H9 (cell line): ENCODE results near the gene SH3BGRL3. TPM values are rescaled to one million over a fixed set of nuclear protein-coding genes. Genes with fewer than 3 reads are reported as not detected.
"Not testable (repeated sequence)": the region's sequence is repeated elsewhere in the genome, so short reads cannot be mapped to it uniquely, and the experiment has no call there.

Experiments used
- DNase-seq: peaks from one replicate; pipeline ENCODE4 v3.0.0-alpha.2; 2017
- H2AFZ ChIP-seq: one replicate; pipeline ENCODE4 v1.6.1; 2013; ENCODE audit warnings: mild to moderate bottlenecking, low read length, control low read depth, moderate library complexity
- H2AK5ac ChIP-seq: 2 replicates; pipeline ENCODE4 v1.6.1; 2013; ENCODE audit warnings: low read length, control low read depth, mixed read lengths; ENCODE audit not compliant: insufficient read length
- H2BK120ac ChIP-seq: one replicate; pipeline ENCODE4 v1.6.1; 2013; ENCODE audit warnings: low read depth, mild to moderate bottlenecking, low read length, control low read depth, inconsistent platforms; ENCODE audit not compliant: poor library complexity, severe bottlenecking
- H2BK12ac ChIP-seq: 2 replicates; pipeline ENCODE4 v1.6.1; 2013; ENCODE audit warnings: low read length, control low read depth, mixed read lengths, low read depth; ENCODE audit not compliant: insufficient read length
- H2BK15ac ChIP-seq: 2 replicates; pipeline ENCODE4 v1.6.1; 2013; ENCODE audit warnings: low read depth, low read length, control low read depth
- H2BK20ac ChIP-seq: one replicate; pipeline ENCODE4 v1.6.1; 2013; ENCODE audit warnings: low read depth, mild to moderate bottlenecking, low read length, control low read depth, inconsistent platforms; ENCODE audit not compliant: poor library complexity, severe bottlenecking
- H2BK5ac ChIP-seq: 2 replicates; pipeline ENCODE4 v1.6.1; 2013; ENCODE audit warnings: low read length, control low read depth, mixed read lengths; ENCODE audit not compliant: insufficient read length
- H3K14ac ChIP-seq: 2 replicates; pipeline ENCODE4 v1.6.1; 2013; ENCODE audit warnings: low read length, control low read depth; ENCODE audit not compliant: insufficient read depth
- H3K18ac ChIP-seq: 2 replicates; pipeline ENCODE4 v1.6.1; 2013; ENCODE audit warnings: low read depth, mild to moderate bottlenecking, mixed read lengths, low read length, control low read depth; ENCODE audit not compliant: insufficient read length
- H3K23ac ChIP-seq: 2 replicates; pipeline ENCODE4 v1.6.1; 2013; ENCODE audit warnings: low read length, control low read depth, mixed read lengths, low read depth; ENCODE audit not compliant: insufficient read length
- H3K23me2 ChIP-seq: 2 replicates; pipeline ENCODE4 v1.6.1; 2013; ENCODE audit warnings: low read depth, mild to moderate bottlenecking, mixed read lengths, low read length, control low read depth; ENCODE audit not compliant: insufficient read length, poor library complexity, severe bottlenecking
- H3K27ac ChIP-seq: 2 replicates; pipeline ENCODE4 v1.5.1; 2013; ENCODE audit warnings: low read length, control low read depth, mixed read lengths, low read depth; ENCODE audit not compliant: insufficient read length
- H3K27me3 ChIP-seq: 2 replicates; pipeline ENCODE4 v1.6.1; 2013; ENCODE audit warnings: low read length, control low read depth, inconsistent platforms; ENCODE audit not compliant: insufficient read depth
- H3K4ac ChIP-seq: 2 replicates; pipeline ENCODE4 v1.6.1; 2013; ENCODE audit warnings: low read depth, mild to moderate bottlenecking, control low read depth, inconsistent platforms, low read length, moderate library complexity
- H3K4me1 ChIP-seq: 2 replicates; pipeline ENCODE4 v1.6.1; 2013; ENCODE audit warnings: low read length, control low read depth, inconsistent platforms; ENCODE audit not compliant: insufficient read depth
- H3K4me2 ChIP-seq: 2 replicates; pipeline ENCODE4 v1.6.1; 2013; ENCODE audit warnings: low read length, control low read depth, mixed read lengths; ENCODE audit not compliant: insufficient read length, insufficient read depth
- H3K56ac ChIP-seq: 2 replicates; pipeline ENCODE4 v1.6.1; 2013; ENCODE audit warnings: low read depth, mild to moderate bottlenecking, mixed read lengths, low read length, control low read depth; ENCODE audit not compliant: insufficient read length
- H3K79me1 ChIP-seq: 2 replicates; pipeline ENCODE4 v1.6.1; 2013; ENCODE audit warnings: low read depth, mild to moderate bottlenecking, moderate library complexity, low read length, control low read depth, inconsistent platforms; ENCODE audit not compliant: insufficient read depth, poor library complexity, severe bottlenecking
- H3K79me2 ChIP-seq: 2 replicates; pipeline ENCODE4 v1.6.1; 2013; ENCODE audit warnings: low read length, control low read depth, inconsistent platforms; ENCODE audit not compliant: insufficient read depth
- H3K9ac ChIP-seq: 2 replicates; pipeline ENCODE4 v1.6.1; 2013; ENCODE audit warnings: low read length, control low read depth, mixed read lengths; ENCODE audit not compliant: insufficient read length; ENCODE audit errors: extremely low read depth
- H3K9me3 ChIP-seq: one replicate; pipeline ENCODE4 v1.6.1; 2013; ENCODE audit warnings: low read depth, low read length, inconsistent platforms; ENCODE audit not compliant: control insufficient read depth
- H3T11ph ChIP-seq: one replicate; pipeline ENCODE4 v1.6.1; 2013; ENCODE audit warnings: mild to moderate bottlenecking, low read length, control low read depth, inconsistent platforms
- H4K20me1 ChIP-seq: one replicate; pipeline ENCODE4 v1.6.1; 2013; ENCODE audit not compliant: control insufficient read depth, insufficient read length, insufficient read depth
- H4K5ac ChIP-seq: 2 replicates; pipeline ENCODE4 v1.6.1; 2013; ENCODE audit warnings: low read depth, mild to moderate bottlenecking, mixed read lengths, low read length, control low read depth; ENCODE audit not compliant: insufficient read length
- H4K8ac ChIP-seq: replicated peaks from 2 replicates; pipeline ENCODE4 v1.6.1; 2013; ENCODE audit warnings: low read length, control low read depth, mixed read lengths, low read depth; ENCODE audit not compliant: insufficient read length
- H4K91ac ChIP-seq: 2 replicates; pipeline ENCODE4 v1.6.1; 2013; ENCODE audit warnings: low read depth, mild to moderate bottlenecking, moderate library complexity, mixed read lengths, low read length, control low read depth; ENCODE audit not compliant: insufficient read length
- H3K27ac Mint-ChIP-seq, 3 experiments: 2 replicates in 2 of 3; 3 replicates in 1 of 3; pipeline ENCODE4 v1.8.0; 2020 to 2021; ENCODE audit warnings: mixed read lengths in 3 of 3, mild to moderate bottlenecking in 1 of 3, moderate library complexity in 1 of 3
- H3K27me3 Mint-ChIP-seq: 2 replicates; pipeline ENCODE4 v1.8.0; 2021; ENCODE audit warnings: low read depth, mild to moderate bottlenecking, moderate library complexity, mixed read lengths
- H3K36me3 Mint-ChIP-seq, 3 experiments: 2 replicates in 2 of 3; 3 replicates in 1 of 3; pipeline ENCODE4 v1.8.0; 2020 to 2021; ENCODE audit warnings: low read depth in 3 of 3, mixed read lengths in 3 of 3; ENCODE audit not compliant: insufficient read depth in 1 of 3
- H3K4me1 Mint-ChIP-seq, 2 experiments: 2 replicates each; pipeline ENCODE4 v1.8.0; 2020; ENCODE audit warnings: mixed read lengths in 2 of 2
- H3K4me3 Mint-ChIP-seq, 2 experiments: 2 replicates in 1 of 2; 3 replicates in 1 of 2; pipeline ENCODE4 v1.8.0; 2020 to 2021; ENCODE audit warnings: mild to moderate bottlenecking in 2 of 2, mixed read lengths in 2 of 2, moderate library complexity in 1 of 2
- H3K9me3 Mint-ChIP-seq, 2 experiments: 2 replicates in 1 of 2; 3 replicates in 1 of 2; pipeline ENCODE4 v1.8.0; 2020; ENCODE audit warnings: mild to moderate bottlenecking in 2 of 2, mixed read lengths in 2 of 2, moderate library complexity in 1 of 2
- CTCF ChIP-seq: fragments of 200-600 bp; sonication (generic); conservative IDR thresholded peaks from 3 replicates; pipeline ENCODE4 v1.8.0; 2021; ENCODE audit warnings: antibody characterized with exemption, mild to moderate bottlenecking
- WGBS: extraction: QIAGEN DNeasy Blood & Tissue Kit; methylation state at CpG from one replicate; pipeline ENCODE4 v1.1.7; 2013; ENCODE audit warnings: missing lambda C conversion rate, low lambda C conversion rate, mixed read lengths; ENCODE audit not compliant: insufficient read length; ENCODE audit errors: extremely low coverage; 5-methylcytosine and 5-hydroxymethylcytosine counted together
- long read RNA-seq: library from polyadenylated mRNA; unstranded; transcript quantifications from one replicate; pipeline ENCODE4 v2.0.0, GENCODE V29; 2020
- total RNA-seq: library from RNA; stranded (reverse); gene quantifications from 2 replicates; pipeline ENCODE4 v1.2.1, GENCODE V29; 2021

Gene SH3BGRL3
- total RNA-seq: 86.2 and 86.3 TPM in 2 replicates
- long read RNA-seq, transcript SH3BGRL3-201 (3 exons, 1,661 nt): major isoform, 70 of 75 reads
- long read RNA-seq, partial matches to known transcripts: 0 of 75 reads
- long read RNA-seq, other reads (novel, unspliced or antisense): 3 of 75 reads

- DNase-seq: peak; percentile 85
- peak within 1 kb of the TSS; percentile 44 for H3K18ac ChIP-seq
- peak; percentile 66 for TF ChIP-seq CTCF
- H3K27ac Mint-ChIP-seq: peak within 1 kb of the TSS; percentile 89 to 93 (median 92)
- peaks cover 39 to 53% (median 52%) of the 10 kb centered on the region in 3 experiments for H3K36me3 Mint-ChIP-seq
- no peak within 1 kb of the TSS for H3K23ac ChIP-seq
- no peak within 1 kb of the TSS for H2AFZ ChIP-seq
- no peak within 1 kb of the TSS for H4K8ac ChIP-seq
- no peaks in the 10 kb centered on the region for H3K79me1 ChIP-seq
- peak within 1 kb of the TSS; percentile 60 for H3K4me2 ChIP-seq
- no peak within 1 kb of the TSS for H2AK5ac ChIP-seq
- H2BK20ac ChIP-seq: no peak within 1 kb of the TSS
- no peak within 1 kb of the TSS for H2BK5ac ChIP-seq
- H3K79me2 ChIP-seq: no peaks in the 10 kb centered on the region
- H4K91ac ChIP-seq: no peak within 1 kb of the TSS
- no peak within 1 kb of the TSS for H3K56ac ChIP-seq
- H3K4me1 ChIP-seq: peaks cover 11% of the 10 kb centered on the region; the same call in 1 of the 2 replicates
- peaks cover 50 to 51% of the 10 kb centered on the region in 2 experiments for H3K4me1 Mint-ChIP-seq
- no peak within 1 kb of the TSS for H2BK120ac ChIP-seq
- H3K9me3 ChIP-seq: no peaks in the 10 kb centered on the region
- no peaks in the 10 kb centered on the region; the same call in 1 of the 2 replicates for H3K27me3 Mint-ChIP-seq
- no peaks in the 10 kb centered on the region for H3K27me3 ChIP-seq
- H2BK15ac ChIP-seq: no peak within 1 kb of the TSS
- H4K5ac ChIP-seq: no peak within 1 kb of the TSS
- peak within 1 kb of the TSS; percentile 70; the same call in 1 of the 2 replicates for H3K14ac ChIP-seq
- no peak within 1 kb of the TSS for H2BK12ac ChIP-seq
- H3T11ph ChIP-seq: no peak within 1 kb of the TSS
- H3K4ac ChIP-seq: no peak within 1 kb of the TSS
- H3K27ac ChIP-seq: no peak within 1 kb of the TSS
- peaks cover 13% of the 10 kb centered on the region for H3K23me2 ChIP-seq
- no peaks in the 10 kb centered on the region; a peak in 1 of 5 replicates for H3K9me3 Mint-ChIP-seq
- peak within 1 kb of the TSS; percentile 76 to 85 for H3K4me3 Mint-ChIP-seq
- peak within 1 kb of the TSS; percentile 30 for H3K9ac ChIP-seq
- no CpG with 5 or more reads among the region's 66 CpGs for WGBS
- H4K20me1 ChIP-seq: peaks cover 2% of the 10 kb centered on the region
Observed at GRCh38 chr1:26279456-26280332, at the start of gene SH3BGRL3. Gene SH3BGRL3 (plus strand): TSS chr1:26280086. CDS start chr1:26280156, 70 bp downstream.

DNA sequence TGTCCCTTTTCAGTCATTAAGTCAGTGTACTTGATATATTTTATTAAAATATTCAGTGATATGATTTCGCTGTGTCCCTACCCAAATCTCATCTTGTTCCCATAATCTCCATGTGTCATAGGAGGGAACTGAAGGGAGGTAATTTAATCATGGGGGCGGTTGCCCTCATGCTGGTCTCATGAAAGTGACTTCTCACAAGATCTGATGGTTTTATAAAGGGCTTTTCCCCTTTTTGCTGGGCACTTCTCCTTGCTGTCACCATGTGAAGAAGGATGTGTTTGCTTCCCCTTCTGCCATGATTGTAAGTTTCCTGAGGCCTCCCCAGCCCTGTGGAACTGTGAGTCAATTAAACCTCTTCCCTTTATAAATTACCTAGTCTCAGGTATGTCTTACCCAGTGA, 49.2 kb upstream of the SH3BGRL3 start:
- not testable (repeated sequence) for H3K14ac ChIP-seq

More for the DNA sequence above, 49.2 kb upstream of the SH3BGRL3 start:
- not testable (repeated sequence) for H4K20me1 ChIP-seq, H3K4me1 ChIP-seq, H3K79me2 ChIP-seq, H3K4ac ChIP-seq, H3K56ac ChIP-seq, H2BK12ac ChIP-seq, DNase-seq, H3K4me2 ChIP-seq, H3K27me3 ChIP-seq, H3K18ac ChIP-seq, H2BK120ac ChIP-seq, H3K23ac ChIP-seq, H4K5ac ChIP-seq, H3K9ac ChIP-seq, H3K9me3 ChIP-seq, H2BK15ac ChIP-seq, H3K36me3 Mint-ChIP-seq, H3K27ac ChIP-seq, H3K27ac Mint-ChIP-seq, H4K8ac ChIP-seq, H2AK5ac ChIP-seq, H2BK5ac ChIP-seq, H3K79me1 ChIP-seq, H2BK20ac ChIP-seq, H3K9me3 Mint-ChIP-seq, H3K4me3 Mint-ChIP-seq, H2AFZ ChIP-seq, H4K91ac ChIP-seq, H3T11ph ChIP-seq
- peaks cover 10 to 12% of the 10 kb centered on the region in 2 experiments for H3K4me1 Mint-ChIP-seq
- no CpG with 5 or more reads among the region's 2 CpGs for WGBS
- H3K23me2 ChIP-seq: peaks cover 11% of the 10 kb centered on the region
- H3K27me3 Mint-ChIP-seq: peaks cover 21% of the 10 kb centered on the region
